ENCODE results near the gene CPPED1. TPM values are rescaled to one million over a fixed set of nuclear protein-coding genes. Genes with fewer than 3 reads are reported as not detected.

Gene CPPED1
- 15.2 and 17.4 TPM in 2 replicates for total RNA-seq (ENCODE audit: low replicate concordance)
- long read RNA-seq, full-length matches to known transcripts = 164 of 176 reads
- long read RNA-seq, partial matches to known transcripts = 4 of 176 reads
- long read RNA-seq, other reads (novel, unspliced or antisense) = 8 of 176 reads

- Mint-ChIP-seq H3K4me3 (peak within 1 kb of the TSS; percentile 91), H3K27ac (peak within 1 kb of the TSS; percentile 93), H3K9me3 (no peaks in the 10 kb centered on the region), H3K36me3 (no peaks in the 10 kb centered on the region), H3K27me3 (no peaks in the 10 kb centered on the region), H3K4me1 (ENCODE audit: unreplicated experiment) (peaks cover 31% of the 10 kb centered on the region)
- peak; percentile 90 for DNase-seq (ENCODE audit: extremely low spot score, unreplicated experiment)
- no peak for TF ChIP-seq CTCF (conservative IDR thresholded peaks at IDR 0.05)
Observed at GRCh38 chr16:12803203-12804093, at the start of gene CPPED1. Gene CPPED1, minus strand, starts transcription at chr16:12803887. Its CDS starts 111 bp downstream, at chr16:12803776.

GRCh38 chr16:12850186-12850585, 46.5 kb upstream of the CPPED1 start:
- no peak overlapping the region for H3K27ac Mint-ChIP-seq

GRCh38 chr16:12846592-12846991, 42.9 kb upstream of the CPPED1 start:
- no peak for DNase-seq (ENCODE audit: extremely low spot score, unreplicated experiment)
- Mint-ChIP-seq H3K4me3 (no peak overlapping the region), H3K36me3 (no peaks in the 10 kb centered on the region), H3K9me3 (no peaks in the 10 kb centered on the region), H3K27ac (no peak overlapping the region), H3K4me1 (ENCODE audit: unreplicated experiment) (no peaks in the 10 kb centered on the region), H3K27me3 (peaks cover 5% of the 10 kb centered on the region)
- TF ChIP-seq CTCF (conservative IDR thresholded peaks at IDR 0.05) = no peak

More at GRCh38 chr16:12850186-12850585, 46.5 kb upstream of the CPPED1 start:
- no peaks in the 10 kb centered on the region for H3K4me1 Mint-ChIP-seq (ENCODE audit: unreplicated experiment)
- no peak for DNase-seq (ENCODE audit: extremely low spot score, unreplicated experiment)
- no peaks in the 10 kb centered on the region for H3K9me3 Mint-ChIP-seq
- no peaks in the 10 kb centered on the region for H3K36me3 Mint-ChIP-seq
- H3K4me3 Mint-ChIP-seq = no peak overlapping the region
- H3K27me3 Mint-ChIP-seq = peaks cover 5% of the 10 kb centered on the region
- TF ChIP-seq CTCF (conservative IDR thresholded peaks at IDR 0.05) = no peak

DNA sequence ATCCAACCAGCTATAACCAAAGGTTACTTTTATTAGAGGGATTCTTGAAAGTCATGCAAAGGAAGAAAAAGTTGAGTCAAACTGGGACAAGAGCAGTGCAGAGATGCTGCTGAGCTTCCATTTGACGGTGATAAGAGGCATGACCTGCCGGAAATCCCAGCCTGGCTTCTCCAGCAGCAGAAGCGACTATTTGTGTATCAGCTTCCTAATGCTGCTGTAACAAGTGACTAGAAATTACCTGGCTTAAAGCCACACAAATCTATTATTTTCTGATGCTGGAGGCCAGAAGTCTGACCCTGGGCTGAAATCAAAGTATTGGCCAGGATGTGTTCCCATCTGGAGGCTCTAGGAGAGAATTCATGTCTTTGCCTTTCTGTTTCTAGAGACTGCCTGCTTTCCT, 41.6 kb upstream of the CPPED1 start:
- Mint-ChIP-seq H3K36me3 (no peaks in the 10 kb centered on the region), H3K4me3 (no peak overlapping the region), H3K4me1 (ENCODE audit: unreplicated experiment) (no peaks in the 10 kb centered on the region), H3K27ac (no peak overlapping the region), H3K9me3 (no peaks in the 10 kb centered on the region), H3K27me3 (peaks cover under 1% of the 10 kb centered on the region)
- no peak for DNase-seq (ENCODE audit: extremely low spot score, unreplicated experiment)
- no peak for TF ChIP-seq CTCF (conservative IDR thresholded peaks at IDR 0.05)

GRCh38 chr16:12837756-12838155, 34.1 kb upstream of the CPPED1 start:
- no peaks in the 10 kb centered on the region for H3K36me3 Mint-ChIP-seq
- no peak overlapping the region for H3K4me3 Mint-ChIP-seq
- no peak for DNase-seq (ENCODE audit: extremely low spot score, unreplicated experiment)
- H3K9me3 Mint-ChIP-seq = no peaks in the 10 kb centered on the region
- H3K4me1 Mint-ChIP-seq (ENCODE audit: unreplicated experiment) = no peaks in the 10 kb centered on the region
- H3K27me3 Mint-ChIP-seq = no peaks in the 10 kb centered on the region
- no peak for TF ChIP-seq CTCF (conservative IDR thresholded peaks at IDR 0.05)
- H3K27ac Mint-ChIP-seq = no peak overlapping the region
